ENCODE measurements around the gene DYRK3. TPM values are rescaled to one million over a fixed set of nuclear protein-coding genes. Genes with fewer than 3 reads are reported as not detected.

DYRK3 gene
- total and polyA plus RNA-seq, 9 of the 15 experiments (the other 6 are each of a cell fraction or from before 2014, with no cell fraction given) = 4.5 to 33.7 (median 25.7) TPM

GRCh38 chr1:206672844-206673758 is 37.8 kb downstream of the DYRK3 start (continued):
- TF ChIP-seq ATF4 (CRISPR knock-in tag; IDR thresholded peaks at IDR 0.05) (peak; percentile 80), MBD1 (CRISPR knock-in tag; IDR thresholded peaks at IDR 0.05) (no peak), SREBF2 (CRISPR knock-in tag; IDR thresholded peaks at IDR 0.05) (no peak), TCFL5 (CRISPR knock-in tag; conservative IDR thresholded peaks at IDR 0.05) (peak; percentile 5; the same call in 1 of the 2 replicates), ZNF639 (CRISPR knock-in tag; conservative IDR thresholded peaks at IDR 0.05 in 1 of 2, IDR thresholded peaks at IDR 0.05 in 1 of 2) (peak in 1 of 2 experiments; percentile 86; a peak in 2 of 4 replicates), STAT5A (IDR thresholded peaks at IDR 0.05; ENCODE audit: borderline replicate concordance, low read length) (peak; percentile 96), ZNF445 (CRISPR knock-in tag; IDR thresholded peaks at IDR 0.05; ENCODE audit: low read depth) (no peak), KDM1A (IDR thresholded peaks at IDR 0.05) (peak; percentile 68 to 89; a peak in 3 of 4 replicates), ZNF780A (CRISPR knock-in tag; IDR thresholded peaks at IDR 0.05) (no peak), ZFP36 (IDR thresholded peaks at IDR 0.05; ENCODE audit: low read depth, low read length, partially characterized antibody) (peak; percentile 46), BMI1 (IDR thresholded peaks at IDR 0.05; ENCODE audit: low read length) (no peak), NELFE (IDR thresholded peaks at IDR 0.05; ENCODE audit: insufficient read depth, insufficient read length) (no peak), NCOA1 (IDR thresholded peaks at IDR 0.05; ENCODE audit: low read depth) (peak; percentile 82), ZNF316 (IDR thresholded peaks at IDR 0.05) (no peak), ARID3A (IDR thresholded peaks at IDR 0.05; ENCODE audit: borderline replicate concordance, low read depth, low read length) (peak; percentile 80; the same call in 1 of the 2 replicates), NBN (IDR thresholded peaks at IDR 0.05; ENCODE audit: low read depth) (peak; percentile 98), CHAMP1 (IDR thresholded peaks at IDR 0.05) (peak; percentile 94), ZBTB7A (IDR thresholded peaks at IDR 0.05; ENCODE audit: borderline replicate concordance, control insufficient read depth, low read depth, low read length) (peak; percentile 73; the same call in 1 of the 2 replicates), NR3C1 (CRISPR knock-in tag; IDR thresholded peaks at IDR 0.05) (no peak)
